Activated naive CD4-positive, alpha-beta T cell treated with anti-CD3 and anti-CD28 coated beads for 36 hours (primary cell): ENCODE data around the gene FAM53B. TPM values are rescaled to one million over a fixed set of nuclear protein-coding genes. Genes with fewer than 3 reads are reported as not detected.
"Not testable (repeated sequence)": the region's sequence is repeated elsewhere in the genome, so short reads cannot be mapped to it uniquely, and the experiment has no call there.

Experiments
- CTCF ChIA-PET: fragments of 350-600 bp; sonication (Branson Sonifier 250); formaldehyde crosslinking; loops from one replicate; lab custom pipeline; 2021; ENCODE audit warnings: antibody characterized with exemption; lab: Charles Lee
- DNase-seq: peaks from one replicate; pipeline ENCODE4 v3.0.0-alpha.2; 2020
- H3K27ac Mint-ChIP-seq: one replicate; pipeline ENCODE4 v1.8.0; 2021; ENCODE audit warnings: mild to moderate bottlenecking, mixed read lengths
- H3K27me3 Mint-ChIP-seq: one replicate; pipeline ENCODE4 v1.8.0; 2021; ENCODE audit warnings: low read depth, mixed read lengths
- H3K36me3 Mint-ChIP-seq: one replicate; pipeline ENCODE4 v1.8.0; 2021; ENCODE audit warnings: low read depth, mixed read lengths
- H3K4me1 Mint-ChIP-seq: one replicate; pipeline ENCODE4 v1.8.0; 2021; ENCODE audit warnings: low read depth, mixed read lengths
- H3K4me3 Mint-ChIP-seq: one replicate; pipeline ENCODE4 v1.8.0; 2021; ENCODE audit warnings: mild to moderate bottlenecking, moderate library complexity, mixed read lengths
- H3K9me3 Mint-ChIP-seq: one replicate; pipeline ENCODE4 v1.8.0; 2021; ENCODE audit warnings: mixed read lengths
- intact Hi-C: fragments of 100-400 bp; cut with micrococcal nuclease; formaldehyde crosslinking; loops from one replicate; pipeline ENCODE4 v1.15.1; 2023
- total RNA-seq, 2 experiments: library from RNA; stranded (reverse); gene quantifications; one replicate each; pipeline ENCODE4 v1.2.3, GENCODE V29; 2021

The FAM53B gene
- total RNA-seq, 2 experiments from 2014 or later: 11.8 to 11.9 TPM

DNA sequence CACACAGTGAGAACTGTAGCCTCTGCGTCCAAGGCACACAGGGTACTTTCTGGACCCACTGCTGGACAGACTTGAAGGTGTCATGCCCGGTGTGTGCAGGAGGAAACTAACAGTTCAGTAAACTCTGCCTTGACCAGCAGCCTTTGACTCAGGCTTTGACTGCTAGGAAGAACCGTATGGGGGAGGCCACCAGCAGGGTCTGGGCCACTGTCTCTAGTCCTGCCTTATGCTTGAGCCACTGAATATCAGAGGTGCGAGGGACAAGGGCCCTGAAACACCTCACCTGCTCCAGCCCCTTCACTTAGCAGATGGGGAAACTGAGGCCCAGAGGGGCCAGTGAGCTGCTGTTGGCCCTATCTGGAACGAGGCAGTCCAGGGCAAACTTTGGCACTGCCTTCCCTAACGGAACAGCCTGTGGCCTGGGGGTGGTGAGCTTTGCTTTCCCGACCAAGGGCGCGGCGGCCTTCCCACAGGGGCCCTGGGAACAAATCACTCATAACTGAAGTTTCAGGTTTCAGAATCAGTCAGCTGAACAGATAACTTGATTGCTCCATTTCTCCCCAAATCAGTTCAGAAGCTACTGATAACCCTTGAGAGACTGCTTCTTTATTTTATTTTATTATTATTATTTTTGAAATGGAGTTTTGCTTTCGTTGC lies 130.0 kb downstream of the FAM53B start:
- no peak overlapping the region for H3K4me3 Mint-ChIP-seq
- intact Hi-C loops: loop anchor here (2.0 kb wide), 1 partner anchor 75 kb away; no protein-coding TSS in a partner anchor
- no peaks in the 10 kb centered on the region for H3K9me3 Mint-ChIP-seq
- no peak overlapping the region for H3K27ac Mint-ChIP-seq
- H3K27me3 Mint-ChIP-seq: no peaks in the 10 kb centered on the region
- H3K36me3 Mint-ChIP-seq: peaks cover 2% of the 10 kb centered on the region
- DNase-seq: peak; percentile 70
- CTCF ChIA-PET: interaction anchor here (0.5 to 1.0 kb wide), 3 partner anchors 50 to 178 kb away, joined by 3 to 12 read pairs (median 4); no protein-coding TSS in a partner anchor
- H3K4me1 Mint-ChIP-seq: peaks cover 40% of the 10 kb centered on the region

DNA sequence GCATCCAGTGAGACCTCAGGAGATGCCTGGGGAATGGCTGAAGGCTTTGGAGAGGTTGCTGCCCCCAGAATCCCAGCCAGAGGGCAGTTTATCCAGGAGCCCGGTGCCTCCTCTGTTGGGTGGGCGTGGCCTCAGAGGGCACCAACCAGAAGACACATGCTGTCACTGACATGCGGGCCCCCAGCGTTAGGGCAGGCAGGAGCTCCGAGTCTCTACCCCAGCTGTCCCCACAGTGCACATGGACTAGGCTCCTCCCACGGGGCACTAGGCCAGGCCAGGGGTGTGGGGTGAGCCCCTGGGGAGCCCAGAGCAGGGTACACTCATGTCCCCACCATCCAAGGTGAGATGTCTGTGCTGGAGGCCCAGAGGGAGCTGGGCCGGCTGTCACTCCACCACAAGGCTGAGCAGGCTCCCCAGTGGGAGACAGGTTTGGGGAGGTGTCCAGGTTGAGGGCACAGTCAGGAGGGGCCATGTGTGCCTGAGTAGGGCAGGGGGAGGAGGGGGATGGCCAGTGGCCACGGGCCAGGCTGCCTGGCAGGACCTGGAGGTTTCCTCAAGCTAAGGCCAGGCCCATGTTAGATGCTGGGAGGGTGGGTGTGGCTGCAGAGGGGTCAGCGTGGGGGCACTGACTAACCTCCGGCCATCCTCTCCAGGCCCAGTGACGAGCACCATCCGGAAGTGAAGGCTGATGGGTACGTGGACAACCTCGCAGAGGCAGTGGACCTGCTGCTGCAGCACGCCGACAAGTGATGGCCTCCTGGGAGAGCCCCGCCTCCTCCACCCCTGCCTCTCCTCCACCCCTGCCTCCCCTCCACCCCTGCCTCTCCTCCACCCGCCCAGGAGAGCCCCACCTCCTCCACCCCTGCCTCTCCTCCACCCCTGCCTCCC lies 131.3 kb downstream of the FAM53B start:
- peaks cover 2% of the 10 kb centered on the region for H3K36me3 Mint-ChIP-seq
- no peaks in the 10 kb centered on the region for H3K9me3 Mint-ChIP-seq
- H3K27me3 Mint-ChIP-seq: no peaks in the 10 kb centered on the region
- peaks cover 33% of the 10 kb centered on the region for H3K4me1 Mint-ChIP-seq
- intact Hi-C loops: no loop called here
- no peak overlapping the region for H3K27ac Mint-ChIP-seq
- peak; percentile 28 for DNase-seq
- no peak overlapping the region for H3K4me3 Mint-ChIP-seq
- CTCF ChIA-PET: interaction anchor here (1.3 to 1.6 kb wide), 3 partner anchors 74 to 128 kb away, joined by 3 to 5 read pairs (median 4); no protein-coding TSS in a partner anchor

DNA sequence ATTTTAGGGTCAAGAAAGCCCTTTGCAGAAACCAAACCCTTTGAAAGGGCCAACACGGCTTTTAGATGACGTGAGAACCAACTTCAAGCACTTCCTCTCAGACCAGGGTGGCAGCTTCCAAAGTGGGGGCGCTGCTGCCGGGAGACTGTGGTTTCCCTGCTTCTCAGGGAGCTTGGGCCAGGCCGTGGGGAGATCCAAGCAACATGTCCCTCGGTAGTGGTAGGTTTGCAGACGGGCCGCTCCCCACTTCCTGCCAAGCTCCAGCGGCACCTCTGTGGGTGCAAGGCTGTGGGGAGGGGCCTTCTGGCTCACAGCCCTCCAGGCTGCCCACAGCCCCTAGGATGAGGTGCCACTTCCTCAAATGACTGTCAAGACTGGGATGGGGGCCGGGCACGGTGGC lies 132.4 kb downstream of the FAM53B start:
- intact Hi-C loops: no loop called here

GRCh38 chr10:124610851-124611250 lies 133.3 kb downstream of the FAM53B start:
- DNase-seq, intact Hi-C loops, H3K4me3 Mint-ChIP-seq, H3K27ac Mint-ChIP-seq, H3K9me3 Mint-ChIP-seq, H3K27me3 Mint-ChIP-seq, H3K36me3 Mint-ChIP-seq: not testable (repeated sequence)
- CTCF ChIA-PET: interaction anchor here (0.6 to 1.2 kb wide), 2 partner anchors 14 to 123 kb away, joined by 4 to 5 read pairs; no protein-coding TSS in a partner anchor
- peaks cover 32% of the 10 kb centered on the region for H3K4me1 Mint-ChIP-seq

More for the DNA sequence above, 132.4 kb downstream of the FAM53B start:
- no peak overlapping the region for H3K27ac Mint-ChIP-seq
- peaks cover 32% of the 10 kb centered on the region for H3K4me1 Mint-ChIP-seq
- peak; percentile 68 for DNase-seq
- H3K9me3 Mint-ChIP-seq: no peaks in the 10 kb centered on the region
- H3K4me3 Mint-ChIP-seq: no peak overlapping the region
- no peaks in the 10 kb centered on the region for H3K36me3 Mint-ChIP-seq
- CTCF ChIA-PET: interaction anchor here (0.6 to 1.6 kb wide), 4 partner anchors 15 to 129 kb away, joined by 3 to 5 read pairs (median 4); no protein-coding TSS in a partner anchor
- no peaks in the 10 kb centered on the region for H3K27me3 Mint-ChIP-seq

- H3K9me3 Mint-ChIP-seq, H3K36me3 Mint-ChIP-seq, H3K27ac Mint-ChIP-seq, H3K4me3 Mint-ChIP-seq, intact Hi-C loops, H3K27me3 Mint-ChIP-seq, CTCF ChIA-PET: not testable (repeated sequence)
- DNase-seq: peak; percentile 12
- peaks cover 32% of the 10 kb centered on the region for H3K4me1 Mint-ChIP-seq
These were observed 134.0 kb downstream of the FAM53B start for GRCh38 chr10:124610186-124610585.

DNA sequence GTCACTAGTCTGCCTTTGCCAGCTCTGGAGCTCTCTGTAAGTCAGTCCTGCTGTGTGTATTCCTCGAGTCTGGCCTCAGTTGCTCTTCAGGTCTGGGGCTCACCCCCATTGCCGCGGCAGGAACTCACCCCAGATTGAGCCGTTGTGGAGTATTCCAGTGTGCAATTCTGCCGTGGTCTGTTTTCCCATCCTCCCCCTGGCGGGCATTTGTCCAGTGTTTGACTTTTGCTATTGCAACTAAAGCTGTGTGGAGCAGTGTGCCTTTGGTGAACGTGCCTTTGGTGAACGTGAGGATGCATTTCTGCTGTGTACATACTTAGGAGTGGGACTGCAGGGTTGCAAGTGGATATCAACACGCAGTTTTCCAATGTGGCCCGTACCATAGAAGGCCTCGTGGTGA lies 134.5 kb downstream of the FAM53B start:
- CTCF ChIA-PET: no interaction called here
- intact Hi-C loops: no loop called here
- Mint-ChIP-seq H3K36me3 (no peaks in the 10 kb centered on the region), H3K27ac (no peak overlapping the region), H3K4me1 (peaks cover 30% of the 10 kb centered on the region), H3K9me3 (no peaks in the 10 kb centered on the region), H3K27me3 (no peaks in the 10 kb centered on the region), H3K4me3 (no peak overlapping the region)
- DNase-seq: no peak

GRCh38 chr10:124608093-124608721 lies 136.0 kb downstream of the FAM53B start:
- CTCF ChIA-PET: no interaction called here
- H3K27ac Mint-ChIP-seq: no peak overlapping the region
- no peak overlapping the region for H3K4me3 Mint-ChIP-seq
- DNase-seq: no peak
- H3K36me3 Mint-ChIP-seq: no peaks in the 10 kb centered on the region
- peaks cover 18% of the 10 kb centered on the region for H3K4me1 Mint-ChIP-seq
- no peaks in the 10 kb centered on the region for H3K9me3 Mint-ChIP-seq
- intact Hi-C loops: no loop called here
- H3K27me3 Mint-ChIP-seq: no peaks in the 10 kb centered on the region

DNA sequence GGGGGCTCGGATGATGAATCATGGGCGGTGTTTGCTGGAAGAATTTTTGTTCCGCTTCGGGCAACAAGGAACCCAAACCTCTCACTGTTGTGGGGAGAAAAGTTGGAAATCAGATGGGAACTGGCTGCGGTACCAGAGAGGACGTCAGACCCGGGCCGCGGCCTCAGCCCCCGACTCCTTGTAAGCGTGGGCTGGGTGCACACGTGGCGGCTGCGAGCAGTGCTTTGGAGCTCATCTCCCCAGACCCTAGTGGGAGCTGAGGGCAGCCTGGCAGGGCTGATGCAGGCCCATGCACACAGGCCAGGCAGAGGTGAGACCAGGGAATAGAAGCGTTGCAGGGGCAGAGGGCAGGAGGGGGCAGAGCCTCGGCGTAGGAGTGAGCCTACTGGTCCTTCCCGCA lies 136.5 kb downstream of the FAM53B start:
- Mint-ChIP-seq H3K9me3 (no peaks in the 10 kb centered on the region), H3K27ac (no peak overlapping the region), H3K4me3 (no peak overlapping the region), H3K27me3 (no peaks in the 10 kb centered on the region), H3K4me1 (peaks cover 18% of the 10 kb centered on the region), H3K36me3 (no peaks in the 10 kb centered on the region)
- CTCF ChIA-PET: no interaction called here
- no peak for DNase-seq
- intact Hi-C loops: no loop called here

- H3K4me1 Mint-ChIP-seq: peaks cover 12% of the 10 kb centered on the region
These were observed 137.4 kb downstream of the FAM53B start for GRCh38 chr10:124606822-124607221.

DNA sequence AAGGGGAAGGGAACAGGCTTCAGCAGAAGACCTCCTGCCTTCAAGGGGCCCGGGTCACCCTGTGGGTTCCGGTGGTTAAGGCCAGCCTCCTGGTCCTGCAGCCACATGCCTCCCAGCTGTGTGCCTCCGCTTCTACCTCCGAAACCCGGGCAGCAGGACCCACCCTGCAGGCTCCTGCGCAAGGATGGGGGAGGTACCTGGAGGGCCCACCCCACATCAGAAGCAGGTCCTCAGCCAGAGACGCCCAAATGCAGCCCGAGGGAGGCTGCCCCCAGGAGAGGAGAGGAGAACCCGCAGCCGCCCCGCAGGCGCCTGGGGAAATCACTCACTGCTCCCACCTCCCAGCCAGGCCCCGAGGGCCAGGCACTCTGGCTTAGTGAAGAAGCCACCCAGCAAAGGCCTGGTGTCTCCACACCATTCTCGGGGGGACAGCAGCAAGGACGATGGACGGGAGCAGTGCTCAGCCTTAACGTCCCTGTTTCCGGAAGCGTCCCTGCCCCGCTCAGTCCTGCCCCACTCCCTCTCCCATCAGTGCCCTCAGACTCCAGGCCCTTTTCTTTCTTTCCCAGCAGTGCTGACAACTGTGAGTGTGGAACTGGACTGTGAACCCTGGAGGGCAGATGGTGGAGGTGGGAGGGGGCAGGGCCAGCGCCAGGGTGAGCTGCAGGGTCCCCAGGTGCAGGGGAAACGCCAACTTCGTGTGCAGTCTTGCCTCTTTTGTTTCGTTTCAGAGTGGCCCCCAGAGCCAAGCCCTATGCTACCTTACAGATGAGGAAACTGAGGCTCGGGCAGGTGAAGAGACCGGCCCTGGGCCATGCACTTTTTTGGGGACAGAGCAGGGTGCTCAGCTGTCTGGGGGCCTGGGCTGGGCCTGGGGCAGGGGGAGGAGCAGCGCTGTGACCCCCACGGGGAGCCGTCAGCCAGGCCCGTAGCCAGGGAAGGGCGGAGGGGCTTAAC lies 138.0 kb downstream of the FAM53B start:
- no peaks in the 10 kb centered on the region for H3K9me3 Mint-ChIP-seq
- H3K4me1 Mint-ChIP-seq: peaks cover 5% of the 10 kb centered on the region
- H3K36me3 Mint-ChIP-seq: no peaks in the 10 kb centered on the region
- intact Hi-C loops: no loop called here
- H3K27me3 Mint-ChIP-seq: no peaks in the 10 kb centered on the region
- no peak for DNase-seq
- CTCF ChIA-PET: no interaction called here
- no peak overlapping the region for H3K27ac Mint-ChIP-seq
- no peak overlapping the region for H3K4me3 Mint-ChIP-seq

More at GRCh38 chr10:124606822-124607221, 137.4 kb downstream of the FAM53B start:
- DNase-seq: no peak
- Mint-ChIP-seq H3K9me3 (no peaks in the 10 kb centered on the region), H3K4me3 (no peak overlapping the region), H3K27me3 (no peaks in the 10 kb centered on the region), H3K27ac (no peak overlapping the region), H3K36me3 (no peaks in the 10 kb centered on the region)
- intact Hi-C loops: no loop called here
- CTCF ChIA-PET: interaction anchor here (0.7 kb wide), 1 partner anchor 67 kb away, joined by 4 read pairs; no protein-coding TSS in a partner anchor

- Mint-ChIP-seq H3K36me3 (no peaks in the 10 kb centered on the region), H3K4me3 (no peak overlapping the region), H3K4me1 (peaks cover 3% of the 10 kb centered on the region), H3K27me3 (no peaks in the 10 kb centered on the region), H3K9me3 (no peaks in the 10 kb centered on the region), H3K27ac (no peak overlapping the region)
- CTCF ChIA-PET: no interaction called here
- DNase-seq: no peak
- intact Hi-C loops: no loop called here
These were observed 138.7 kb downstream of the FAM53B start for GRCh38 chr10:124605481-124605855.
